H1 (cell line): ENCODE measurements around the gene AGBL1.

Experiments
- CTCF ChIP-seq, 3 experiments: IDR thresholded peaks; 1 replicate in 2 of 3; 2 replicates in 1 of 3; pipeline versions ENCODE4 v1.5.1 to v1.6.1; 2011; ENCODE audit warnings: low read length in 3 of 3, mild to moderate bottlenecking in 3 of 3, inconsistent platforms in 2 of 3, low read depth in 1 of 3, moderate library complexity in 1 of 3; ENCODE audit not compliant: insufficient read depth in 1 of 3; ENCODE audit errors: control extremely low read depth in 1 of 3
- E2F6 ChIP-seq: IDR thresholded peaks from 2 replicates; pipeline ENCODE4 v1.6.1; 2012; ENCODE audit warnings: inconsistent platforms
- EP300 ChIP-seq, 2 experiments: IDR thresholded peaks; 1 replicate in 1 of 2; 2 replicates in 1 of 2; pipeline ENCODE4 v1.6.1; 2011 to 2012; ENCODE audit warnings: low read depth in 2 of 2, low read length in 2 of 2, mild to moderate bottlenecking in 2 of 2, borderline replicate concordance in 1 of 2, inconsistent platforms in 1 of 2, moderate library complexity in 1 of 2
- EZH2 ChIP-seq: fragments of 200-600 bp; sonication (generic); IDR thresholded peaks from 2 replicates; pipeline ENCODE4 v1.7.1; 2012; ENCODE audit warnings: low read depth, mild to moderate bottlenecking, moderate library complexity, low read length, inconsistent platforms; ENCODE audit not compliant: severe bottlenecking
- HDAC2 ChIP-seq, 2 experiments: fragments of 300-600 bp in 1 of 2; sonication (generic) in 1 of 2; IDR thresholded peaks; 2 replicates each; pipeline ENCODE4 v1.6.1; 2011 to 2012; ENCODE audit warnings: low read depth in 2 of 2, low read length in 2 of 2, mild to moderate bottlenecking in 2 of 2, moderate library complexity in 2 of 2, borderline replicate concordance in 1 of 2, inconsistent platforms in 1 of 2
- POLR2A ChIP-seq, 2 experiments: IDR thresholded peaks; 1 replicate in 1 of 2; 2 replicates in 1 of 2; pipeline ENCODE4 v1.6.1; 2011; ENCODE audit warnings: low read depth in 2 of 2, low read length in 2 of 2, mild to moderate bottlenecking in 2 of 2; ENCODE audit errors: control extremely low read depth in 1 of 2
- RAD21 ChIP-seq, 2 experiments: IDR thresholded peaks in 1 of 2; conservative IDR thresholded peaks in 1 of 2; 2 replicates each; pipeline ENCODE4 v1.6.1; 2011; ENCODE audit warnings: low read depth in 2 of 2, low read length in 2 of 2, improper control_type of control experiment in 1 of 2, inconsistent platforms in 1 of 2, mild to moderate bottlenecking in 1 of 2, moderate library complexity in 1 of 2
- RFX5 ChIP-seq: IDR thresholded peaks from 2 replicates; pipeline ENCODE4 v1.6.1; 2011; ENCODE audit warnings: low read depth, low read length, improper control_type of control experiment, borderline replicate concordance
- SIN3A ChIP-seq, 2 experiments: IDR thresholded peaks in 1 of 2; conservative IDR thresholded peaks in 1 of 2; 2 replicates each; pipeline ENCODE4 v1.6.1; 2011 to 2012; ENCODE audit warnings: low read length in 2 of 2, improper control_type of control experiment in 1 of 2, low read depth in 1 of 2, mild to moderate bottlenecking in 1 of 2

- TF ChIP-seq POLR2A (IDR thresholded peaks at IDR 0.05; ENCODE audit: control extremely low read depth in 1 of 2, low read depth in 2 of 2, low read length in 2 of 2) (no peak), HDAC2 (IDR thresholded peaks at IDR 0.05; ENCODE audit: borderline replicate concordance in 1 of 2, low read depth in 2 of 2, low read length in 2 of 2) (no peak), SIN3A (conservative IDR thresholded peaks at IDR 0.05 in 1 of 2, IDR thresholded peaks at IDR 0.05 in 1 of 2; ENCODE audit: low read depth in 1 of 2, low read length in 2 of 2) (no peak), E2F6 (no peak), EZH2 (no peak), CTCF (IDR thresholded peaks at IDR 0.05; ENCODE audit: control extremely low read depth in 1 of 3, insufficient read depth in 1 of 3, low read depth in 1 of 3, low read length in 3 of 3) (no peak), RAD21 (IDR thresholded peaks at IDR 0.05 in 1 of 2, conservative IDR thresholded peaks at IDR 0.05 in 1 of 2; ENCODE audit: low read depth in 2 of 2, low read length in 2 of 2) (no peak), RFX5 (no peak), EP300 (IDR thresholded peaks at IDR 0.05; ENCODE audit: borderline replicate concordance in 1 of 2, low read depth in 2 of 2, low read length in 2 of 2) (no peak)
These were observed 583.6 kb downstream of the AGBL1 start for GRCh38 chr15:86663304-86663703.
